ENCODE data around the gene NEUROD1.

DNA sequence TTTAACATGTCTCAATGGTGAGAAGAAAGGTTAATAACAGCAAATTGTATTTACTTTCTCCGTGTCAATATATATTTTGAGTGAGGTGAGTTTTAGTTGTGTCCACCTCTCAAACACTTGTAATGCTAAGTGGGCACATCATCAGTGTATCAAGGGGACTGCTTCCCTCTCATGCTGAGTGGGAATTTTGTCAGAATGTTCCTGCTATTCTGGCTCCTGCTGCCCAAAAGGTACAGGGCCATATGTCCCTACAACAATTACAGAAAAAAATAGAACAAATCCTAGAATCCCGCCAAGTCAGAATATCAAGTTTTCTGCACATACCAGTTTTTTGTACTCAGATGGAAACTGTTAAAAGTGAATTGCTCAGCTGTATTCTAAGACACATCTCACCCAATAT, 18.0 kb downstream of the NEUROD1 start:
- no peak for TF ChIP-seq CTCF (IDR thresholded peaks at IDR 0.05)
- no peak for TF ChIP-seq POLR2AphosphoS5 (IDR thresholded peaks at IDR 0.05; ENCODE audit: insufficient read depth in 1 of 2, low read depth in 1 of 2)

All from vagina (tissue), 2 donors.